HG03575 (cell line): Measurements from ENCODE around the gene ACAD11.
"Not testable (repeated sequence)": the region's sequence is repeated elsewhere in the genome, so short reads cannot be mapped to it uniquely, and the experiment has no call there.

ENCODE experiments used
- ATAC-seq: cut with Tn5 transposase; IDR thresholded peaks from one replicate; pipeline ENCODE4 v1.9.1; 2021; ENCODE audit not compliant: unreplicated experiment, insufficient number of reproducible peaks, low FRiP score; ENCODE audit errors: extremely low read depth

ACAD11 gene

DNA sequence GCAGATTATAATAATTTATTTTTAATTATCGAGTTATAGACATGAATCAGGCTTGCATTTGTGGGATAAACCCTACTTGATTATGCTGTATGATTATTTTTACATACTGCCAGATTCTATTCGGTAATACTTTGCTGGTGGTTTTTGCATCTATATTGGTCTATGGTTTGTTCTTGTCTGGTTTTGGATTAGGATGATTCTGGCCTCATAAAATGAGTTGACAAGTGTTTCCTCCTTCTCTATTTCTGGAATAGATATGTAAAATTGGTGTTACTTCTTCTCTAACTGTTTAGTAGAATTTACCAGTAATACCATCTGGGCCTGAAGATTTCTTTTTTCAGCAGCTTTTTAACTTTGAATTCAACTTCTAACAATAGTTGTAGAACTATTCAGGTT is 95.5 kb downstream of the ACAD11 start:
- ATAC-seq, result no peak

DNA sequence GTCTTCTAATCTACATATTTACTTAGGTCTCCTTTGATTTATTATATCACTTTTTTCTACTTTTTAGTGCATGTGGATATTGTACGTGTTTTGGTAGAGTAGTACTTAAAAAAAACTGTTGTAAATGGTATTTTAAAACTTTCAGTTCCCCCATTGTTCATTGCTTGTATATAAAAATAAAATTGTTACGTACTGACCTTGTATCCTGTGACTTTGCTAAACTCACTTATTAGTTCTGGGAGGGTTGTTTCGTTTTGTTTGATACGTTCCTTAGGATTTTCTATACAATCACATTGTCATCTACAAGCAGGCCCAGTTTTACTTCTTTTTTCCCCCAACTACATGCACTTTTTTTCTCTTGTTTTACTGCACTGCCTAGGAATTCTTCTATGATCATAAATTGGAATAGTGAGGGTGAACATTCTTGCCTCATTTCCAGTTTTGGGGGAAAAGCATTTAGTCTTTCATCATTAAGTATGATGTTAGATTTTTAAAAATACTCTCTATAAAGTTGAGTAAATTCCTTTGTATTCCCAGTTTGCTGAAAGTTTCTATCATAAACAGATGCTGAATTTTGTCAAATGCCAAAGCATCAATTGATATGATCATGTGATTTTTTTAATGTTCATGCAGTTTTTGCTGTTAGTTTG is 96.1 kb downstream of the ACAD11 start:
- ATAC-seq, result no peak

DNA sequence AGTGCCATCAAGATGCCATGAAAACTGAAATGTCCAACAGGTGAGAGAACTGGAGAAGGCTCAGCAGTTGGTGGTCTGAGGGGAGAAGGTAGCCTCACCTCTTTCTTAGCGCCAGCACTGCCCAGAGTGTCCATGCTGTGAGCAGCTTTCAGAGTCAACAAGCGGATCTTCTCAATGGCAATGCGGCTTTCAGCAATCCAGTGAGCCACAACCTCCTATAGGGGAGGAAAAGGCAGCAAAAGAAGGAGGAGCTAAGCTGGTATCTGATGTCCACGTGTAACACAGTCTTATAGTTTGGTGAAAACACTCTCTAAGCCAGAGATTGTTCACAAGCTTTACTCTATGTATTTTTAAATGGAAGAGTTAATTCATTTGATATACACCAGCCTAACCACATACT is 98.6 kb downstream of the ACAD11 start:
- ATAC-seq, result no peak

DNA sequence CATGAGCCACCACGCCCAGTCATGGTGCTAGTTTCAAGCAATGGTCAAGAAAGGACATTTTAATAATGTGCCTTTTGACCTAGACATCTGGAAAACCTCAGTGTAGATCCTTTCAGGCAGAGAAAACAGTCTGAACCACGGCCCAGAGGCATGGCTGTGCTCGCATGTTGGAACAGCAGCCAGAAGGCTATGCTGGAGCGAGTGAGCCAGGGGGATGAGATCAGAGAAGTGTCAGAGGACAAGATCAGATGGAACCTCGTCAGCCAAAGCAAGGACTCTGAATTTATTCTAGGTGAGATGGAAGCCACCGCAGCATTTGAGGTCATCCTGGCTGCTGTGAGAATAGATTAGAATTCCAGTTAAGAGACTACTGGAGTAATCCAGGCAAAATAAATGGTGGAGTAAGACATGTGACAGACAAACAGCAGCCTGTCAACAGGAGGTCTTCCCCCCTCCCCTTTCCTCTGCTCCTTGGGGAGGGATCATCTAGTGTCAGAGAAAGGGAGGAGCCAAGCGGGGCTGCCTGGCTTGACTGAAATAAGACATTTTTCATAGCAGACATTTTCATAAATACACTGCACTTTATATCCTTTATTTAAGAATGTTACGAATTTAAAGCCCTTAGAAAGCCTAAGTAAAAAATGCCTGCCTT is 103.0 kb downstream of the ACAD11 start:
- no peak for ATAC-seq

DNA sequence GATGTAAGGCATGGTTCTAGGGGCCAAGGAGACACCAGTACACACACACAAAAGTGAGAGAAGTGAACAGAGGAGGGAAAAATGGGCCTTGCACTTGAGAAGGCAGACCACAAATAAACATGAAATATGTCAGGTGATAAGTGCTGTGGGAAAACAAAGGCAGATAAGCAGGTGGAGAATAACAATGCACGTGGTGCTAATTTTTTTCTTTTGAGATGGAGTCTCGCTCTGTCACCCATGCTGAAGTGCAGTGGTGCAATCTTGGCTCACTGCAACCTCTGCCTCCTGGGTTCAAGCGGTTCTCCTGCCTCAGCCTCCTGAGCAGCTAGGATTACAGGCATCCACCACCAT is 103.6 kb downstream of the ACAD11 start:
- not testable (repeated sequence) for ATAC-seq

DNA sequence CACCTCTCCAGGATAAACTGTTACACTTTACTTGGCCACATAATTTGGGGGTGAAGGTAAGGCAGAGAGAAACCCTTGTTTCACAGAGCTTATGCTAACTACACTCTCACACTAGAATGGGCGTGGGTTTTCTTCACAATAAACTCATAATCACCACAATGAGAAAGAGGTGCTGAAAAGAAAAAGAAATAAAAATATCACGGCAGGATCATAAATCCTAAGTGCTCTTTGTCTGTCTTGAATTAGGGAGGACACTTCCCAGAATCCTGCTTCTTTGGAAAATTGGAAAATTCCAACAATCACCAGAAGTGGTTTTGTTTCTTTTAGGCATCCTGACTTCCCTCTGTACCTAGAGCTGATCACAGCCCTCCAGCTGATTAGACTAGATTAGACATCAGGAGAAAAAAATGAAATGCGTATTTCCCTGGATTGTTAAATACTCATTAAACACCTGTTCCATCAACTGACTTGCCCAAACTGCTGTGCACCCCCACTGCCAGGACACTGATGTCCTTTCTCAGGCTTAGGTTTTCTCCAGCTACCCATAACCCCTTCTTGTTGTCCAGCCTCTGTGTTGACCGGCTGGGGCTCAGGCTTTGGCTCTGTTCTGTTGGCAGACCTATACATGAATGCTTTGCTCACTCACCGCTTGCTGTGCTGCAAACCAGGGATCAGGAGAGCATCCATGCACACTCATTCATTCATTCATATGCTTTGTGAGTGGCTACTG is 104.1 kb downstream of the ACAD11 start:
- ATAC-seq, result no peak

DNA sequence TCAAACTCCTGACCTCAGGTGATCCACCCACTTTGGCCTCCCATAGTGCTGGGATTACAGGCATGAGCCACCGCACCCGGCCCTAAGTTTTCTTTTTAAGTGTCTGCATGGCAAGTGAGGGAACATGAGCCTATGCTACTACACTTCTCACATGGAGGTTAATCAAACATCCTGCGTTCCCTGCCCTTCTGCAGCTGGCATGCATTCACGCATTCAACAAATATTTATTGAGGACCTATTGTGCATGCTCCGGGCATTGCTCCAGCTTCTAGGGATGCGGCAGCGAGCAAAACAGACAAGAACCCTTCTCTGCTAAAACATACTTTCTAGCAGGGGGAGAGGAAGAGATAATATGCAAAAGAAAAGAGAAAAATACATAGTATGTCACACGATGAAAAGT is 105.2 kb downstream of the ACAD11 start:
- ATAC-seq, result no peak

DNA sequence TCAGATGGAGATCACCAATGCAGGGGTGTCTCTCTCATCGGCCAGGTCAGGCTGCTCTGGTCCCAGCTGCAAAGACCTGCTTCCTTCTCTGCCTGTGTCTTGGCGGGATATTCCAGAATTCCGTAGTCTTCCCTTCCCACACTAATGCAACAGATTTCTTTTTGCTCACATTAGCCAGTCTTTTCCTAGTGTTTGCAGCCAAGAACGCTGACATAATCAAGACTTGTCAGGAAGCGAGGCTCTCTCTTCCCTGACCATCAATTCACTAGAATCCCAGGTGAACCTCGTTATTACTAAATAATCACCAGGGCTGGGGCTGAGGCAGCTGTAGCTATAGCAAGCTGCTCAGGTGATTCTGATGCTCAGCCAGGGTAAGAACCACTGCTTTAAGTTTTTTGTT is 105.8 kb downstream of the ACAD11 start:
- ATAC-seq, result no peak

DNA sequence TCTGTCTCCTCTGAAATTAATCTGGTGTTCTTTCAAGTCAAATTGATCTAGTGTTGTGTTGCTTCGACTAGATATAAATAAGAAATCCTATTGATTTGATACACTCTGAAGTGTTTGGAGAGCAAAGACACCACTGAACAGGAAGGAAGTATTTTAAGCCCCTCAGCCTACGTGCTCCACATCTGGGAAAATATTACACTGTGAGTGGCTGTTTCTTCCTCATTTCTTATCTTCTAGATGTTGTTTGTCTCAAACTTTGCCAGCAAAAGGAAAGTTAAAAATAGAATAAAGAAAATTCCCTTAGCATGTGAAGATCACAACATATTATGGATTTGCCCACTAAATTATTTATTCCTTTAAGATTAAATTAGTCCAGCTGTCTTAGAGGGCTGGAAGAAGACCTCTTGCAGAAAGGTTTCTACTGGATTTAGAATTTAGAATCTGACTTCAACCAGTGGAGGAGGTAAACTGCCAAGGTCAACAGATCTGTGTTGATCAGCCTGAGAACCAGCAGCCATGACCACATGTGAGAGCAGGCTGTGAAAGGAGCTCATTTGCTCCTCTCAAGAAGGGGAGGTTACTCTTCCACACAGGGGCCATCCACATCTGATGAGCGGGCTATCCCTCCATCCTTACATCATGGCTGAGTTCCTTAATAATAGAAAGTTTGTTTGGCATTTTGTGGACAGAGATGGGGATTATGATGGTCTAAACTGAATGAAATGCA is 108.9 kb downstream of the ACAD11 start:
- ATAC-seq, result no peak

DNA sequence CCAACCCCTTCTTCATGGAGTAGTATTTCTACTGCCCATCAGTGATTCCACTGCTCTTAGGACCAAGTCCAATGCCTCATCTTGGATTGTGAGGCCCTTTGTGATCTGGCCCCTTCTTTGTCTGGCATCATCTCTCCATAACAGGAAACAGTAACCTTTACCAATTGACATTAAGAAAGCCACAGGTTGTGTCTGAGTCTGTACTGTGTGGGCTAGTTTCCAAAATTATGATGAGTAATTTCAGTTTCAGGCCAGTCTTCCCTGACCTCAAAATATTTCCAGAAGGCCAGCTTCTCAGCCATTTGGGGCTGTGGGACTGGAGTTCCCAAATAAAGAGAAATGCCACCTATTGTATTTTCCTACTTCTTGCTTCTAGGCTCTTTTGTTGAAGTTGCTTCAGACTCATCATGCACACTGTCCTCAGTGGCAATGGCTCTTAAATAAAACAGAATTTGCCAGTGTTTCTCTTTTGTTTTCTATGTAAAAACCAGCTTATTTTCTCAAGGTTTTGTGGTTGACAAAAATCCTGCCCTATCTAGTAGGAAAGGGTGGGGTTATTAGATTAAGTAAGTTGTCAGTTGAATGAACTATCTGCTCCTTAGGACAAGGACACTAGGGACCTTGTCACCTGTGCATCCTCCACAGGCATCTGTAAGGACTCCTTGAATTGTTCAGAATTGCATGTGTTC is 109.6 kb downstream of the ACAD11 start:
- no peak for ATAC-seq

DNA sequence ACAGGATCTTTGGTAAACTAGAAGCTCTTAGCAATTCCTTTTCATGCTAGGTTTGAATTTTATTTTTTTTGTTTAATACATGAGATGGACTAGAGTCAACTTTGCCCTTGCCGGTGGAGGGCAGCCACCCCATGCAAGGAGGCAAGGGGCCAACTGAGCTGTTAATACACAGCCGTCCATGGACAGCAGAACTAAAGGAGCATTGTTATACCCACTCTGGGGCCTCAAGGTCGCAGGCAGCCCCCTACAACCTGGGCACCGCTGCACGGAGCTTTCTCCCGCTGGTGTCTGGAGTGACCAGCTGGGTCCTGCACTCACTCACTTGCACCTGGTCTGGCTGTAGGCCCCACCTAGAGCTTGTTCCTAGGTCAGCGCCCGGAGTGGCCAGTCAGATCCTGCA is 110.4 kb downstream of the ACAD11 start:
- no peak for ATAC-seq

DNA sequence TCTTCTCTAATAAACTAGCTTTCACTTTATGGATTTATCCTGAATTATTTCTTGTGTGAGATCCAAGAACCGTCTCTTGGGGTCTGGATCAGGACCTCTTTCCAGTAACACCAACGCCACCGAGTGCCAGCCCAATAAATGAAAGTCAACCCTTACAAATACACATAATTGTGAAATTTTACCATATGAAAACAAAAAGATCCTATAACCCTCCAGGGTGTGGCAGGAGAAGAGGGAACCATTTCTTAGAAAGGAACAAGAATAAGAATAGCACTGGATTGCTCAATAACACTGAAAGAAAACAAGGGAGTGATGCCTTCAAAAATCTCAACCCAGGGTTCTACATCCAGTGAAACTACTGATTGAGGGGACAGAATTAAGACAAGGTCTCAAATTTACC is 114.1 kb downstream of the ACAD11 start:
- ATAC-seq, result no peak

DNA sequence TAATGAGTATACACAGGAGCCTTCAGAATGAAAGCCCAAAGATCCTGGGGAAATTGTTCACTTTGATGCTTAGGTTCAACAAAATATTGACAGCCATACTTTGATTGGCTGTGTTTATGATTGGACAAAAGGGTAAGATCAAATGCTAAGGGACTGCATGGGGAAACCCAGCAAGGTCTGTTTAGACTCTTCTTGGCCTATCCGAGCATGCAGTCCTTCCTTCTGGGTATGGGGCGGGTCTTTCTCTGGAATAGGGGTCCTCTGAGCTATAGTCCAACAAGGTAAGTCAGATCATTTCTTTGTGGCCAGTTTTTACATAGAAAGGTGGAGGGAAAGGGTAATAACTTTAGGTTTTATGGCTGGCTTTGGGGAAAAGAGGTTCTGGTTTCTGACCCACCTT is 115.5 kb downstream of the ACAD11 start:
- ATAC-seq, result no peak

DNA sequence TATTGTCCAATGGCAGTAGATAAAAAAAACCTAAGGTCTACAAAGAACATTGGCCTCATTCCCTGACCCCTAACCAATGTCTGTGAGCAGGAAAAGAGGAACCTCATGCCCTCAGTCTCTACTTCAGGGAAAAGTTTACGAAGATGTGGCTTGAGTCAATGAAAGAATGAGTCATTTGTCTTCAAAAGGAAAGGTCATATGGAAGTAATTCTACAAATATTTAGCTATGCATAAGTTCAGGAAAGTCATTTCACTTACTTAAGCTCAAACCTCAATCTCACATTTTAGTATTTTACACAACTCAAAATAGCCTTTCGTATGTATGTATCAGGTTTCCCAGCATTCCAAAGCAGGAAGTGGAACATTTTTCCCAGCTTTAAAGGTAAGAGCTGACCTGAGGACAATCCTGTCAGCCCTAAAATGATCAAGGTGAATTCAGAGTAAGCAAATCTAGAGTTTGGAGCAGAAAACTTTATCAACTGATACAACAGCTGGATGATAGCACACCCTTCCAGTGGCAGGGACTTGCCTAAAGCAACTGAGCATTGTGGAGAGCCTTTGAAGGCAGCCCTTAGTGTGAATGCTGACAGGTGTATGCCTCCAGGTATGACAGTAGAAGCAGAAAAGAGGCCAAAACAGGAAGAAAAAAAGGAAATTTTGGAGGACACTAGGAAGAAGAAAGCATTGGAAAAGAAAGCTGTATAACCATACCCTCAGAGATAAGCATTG is 116.4 kb downstream of the ACAD11 start:
- ATAC-seq, result no peak

DNA sequence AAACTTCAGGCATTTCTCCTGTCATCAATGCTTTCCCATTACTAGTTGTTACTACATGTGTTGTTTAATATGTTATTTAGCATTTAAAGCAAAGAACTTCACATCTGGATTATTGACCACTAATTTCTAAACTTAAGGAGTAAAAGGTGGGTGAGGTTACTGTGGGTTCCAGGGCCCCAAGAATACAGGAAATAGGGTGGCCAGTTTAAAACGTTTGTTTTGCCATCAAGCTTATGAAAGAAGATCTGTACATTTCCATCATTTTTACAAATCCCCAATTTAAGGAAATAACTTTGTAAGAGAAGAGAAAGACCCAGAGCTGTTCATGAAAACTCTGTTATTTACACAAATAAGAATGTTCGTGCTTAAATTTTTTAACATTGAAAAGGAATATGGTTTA is 117.0 kb downstream of the ACAD11 start:
- no peak for ATAC-seq

DNA sequence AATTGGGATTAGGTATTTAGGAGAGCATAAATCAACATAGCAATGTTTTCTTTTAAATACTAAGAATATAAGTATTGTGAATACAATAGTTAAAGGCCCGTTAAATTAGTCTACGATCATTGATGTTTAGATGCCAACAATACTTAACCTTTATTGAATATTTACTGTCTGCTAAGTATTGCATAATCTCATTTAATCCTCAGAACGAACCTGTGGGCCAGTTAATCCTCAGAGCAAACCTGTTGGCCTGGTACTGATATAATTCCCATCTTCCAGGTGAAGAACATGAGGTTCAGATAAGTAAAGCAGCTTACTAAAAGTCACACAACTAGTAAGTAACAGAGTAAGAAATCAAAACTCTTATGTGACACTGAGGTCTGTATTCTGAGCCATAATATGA is 119.9 kb downstream of the ACAD11 start:
- ATAC-seq, result no peak

DNA sequence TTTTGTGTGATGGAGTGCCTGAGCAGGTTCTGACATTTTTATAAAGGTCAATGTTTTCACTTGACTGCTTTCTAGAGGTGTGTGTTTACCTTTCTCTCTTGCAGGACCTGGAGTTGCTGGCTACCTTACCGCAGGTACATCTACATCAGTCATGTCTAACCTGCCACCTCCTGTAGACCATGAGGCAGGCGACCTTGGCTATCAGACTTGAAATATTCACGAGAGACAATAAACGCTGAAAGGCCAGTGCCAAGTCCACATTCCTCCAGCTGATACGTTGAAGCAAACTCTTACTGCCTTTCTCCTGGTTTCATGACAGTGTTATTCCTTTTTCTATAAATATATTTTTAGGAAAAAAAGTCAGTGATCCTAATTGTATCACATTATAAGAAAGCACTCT is 121.5 kb downstream of the ACAD11 start:
- no peak for ATAC-seq

DNA sequence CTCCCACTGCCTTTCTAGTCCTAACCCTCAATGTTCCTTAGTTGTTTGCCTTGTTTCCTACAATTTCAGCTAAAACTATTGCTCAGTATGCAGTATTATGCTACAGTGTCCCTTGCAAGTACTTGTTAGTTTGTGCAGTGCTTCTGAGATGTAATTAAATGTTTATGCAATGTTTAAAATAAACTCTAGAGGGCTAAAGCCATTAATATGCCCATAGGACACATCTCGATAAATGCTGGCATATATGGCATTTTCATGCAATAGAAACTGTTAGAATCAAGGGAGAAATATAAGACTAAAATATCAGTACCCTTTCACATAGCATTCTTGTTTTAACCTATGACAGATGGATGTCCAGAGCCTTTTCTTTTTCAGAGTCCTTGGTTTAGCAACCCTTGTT is 122.3 kb downstream of the ACAD11 start:
- no peak for ATAC-seq
